ENCODE measurements around the gene MEGF11.

Gene MEGF11

DNA sequence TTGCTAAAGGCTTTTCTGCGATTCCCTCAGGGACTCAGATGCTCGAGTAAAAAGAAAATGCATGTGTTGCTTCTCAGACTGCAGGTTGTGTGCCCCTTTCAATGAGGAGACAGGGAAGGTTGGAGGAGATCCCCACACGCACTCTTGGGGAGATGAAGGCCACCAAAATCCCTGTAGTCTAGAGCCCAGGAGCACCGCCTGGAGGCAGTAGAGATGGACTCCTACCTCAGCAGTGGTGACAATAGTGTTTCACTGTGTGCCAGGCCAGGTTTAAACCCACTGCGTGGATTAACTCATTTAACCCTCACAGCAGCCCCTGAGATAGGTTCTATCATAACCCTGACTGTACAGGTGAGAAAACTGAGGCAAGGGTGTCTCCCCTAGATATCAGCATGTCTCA, 15.2 kb downstream of the MEGF11 start:
- DNase-seq, result no peak

DNA sequence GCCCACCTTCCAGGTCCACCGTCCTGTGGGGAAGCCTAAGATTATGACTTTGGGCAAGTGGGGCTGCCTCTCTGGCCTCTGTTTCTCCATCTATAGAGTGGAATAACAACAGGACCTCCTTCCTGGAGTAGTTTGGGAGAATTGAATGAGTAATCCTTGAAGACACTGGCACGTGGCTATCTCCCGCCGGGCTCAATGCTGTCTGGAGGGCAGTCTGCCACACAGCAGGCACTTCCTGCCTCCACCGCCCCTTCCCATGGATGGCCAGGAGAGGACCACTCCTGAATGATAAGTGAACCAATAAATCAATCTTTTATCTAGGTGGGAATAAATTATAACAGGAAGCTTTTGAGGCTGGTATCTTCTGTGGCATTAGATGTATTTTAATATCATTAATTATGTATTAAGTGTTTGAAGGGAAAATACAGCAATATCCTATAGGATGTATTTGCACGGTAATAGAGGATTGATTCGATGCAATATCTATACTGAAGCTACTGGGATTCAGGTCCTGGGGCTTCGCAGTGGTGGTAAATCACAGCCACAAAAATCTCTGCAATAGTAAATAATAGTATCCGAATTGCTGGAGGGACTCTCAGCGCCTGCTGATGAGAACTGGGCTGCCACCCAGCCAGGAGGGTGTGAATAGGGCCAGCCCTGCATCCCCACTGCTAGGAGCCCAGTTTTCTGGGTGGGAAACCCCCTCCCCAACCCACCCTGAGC, 15.9 kb downstream of the MEGF11 start:
- DNase-seq, result no peak

DNA sequence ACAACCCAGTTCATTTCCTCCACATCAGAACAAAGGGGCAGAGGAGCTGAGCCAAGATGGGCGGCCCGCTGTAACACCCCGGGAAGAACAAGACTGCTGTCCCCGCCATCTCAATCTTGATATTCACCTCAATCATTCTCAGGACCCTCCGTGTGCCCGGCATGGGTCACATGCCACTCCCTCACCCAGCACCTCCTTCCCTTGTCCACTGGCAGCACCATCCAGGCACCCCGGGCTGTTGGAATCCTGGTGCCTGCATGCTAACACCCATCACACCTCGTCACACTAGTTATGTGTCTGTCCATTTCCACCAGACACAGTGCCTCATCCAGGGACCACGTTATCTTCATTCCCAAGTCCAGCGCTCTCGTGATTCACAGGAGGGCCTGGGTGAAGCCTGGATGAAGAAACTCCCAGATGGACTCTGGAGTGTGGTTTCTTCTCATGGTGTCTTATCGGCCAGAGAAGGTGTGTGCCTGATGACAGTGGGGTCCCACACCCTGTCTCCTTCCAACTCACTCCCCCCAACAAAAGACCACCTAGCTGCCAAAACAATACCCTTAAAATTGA, 16.7 kb downstream of the MEGF11 start:
- no peak for DNase-seq

DNA sequence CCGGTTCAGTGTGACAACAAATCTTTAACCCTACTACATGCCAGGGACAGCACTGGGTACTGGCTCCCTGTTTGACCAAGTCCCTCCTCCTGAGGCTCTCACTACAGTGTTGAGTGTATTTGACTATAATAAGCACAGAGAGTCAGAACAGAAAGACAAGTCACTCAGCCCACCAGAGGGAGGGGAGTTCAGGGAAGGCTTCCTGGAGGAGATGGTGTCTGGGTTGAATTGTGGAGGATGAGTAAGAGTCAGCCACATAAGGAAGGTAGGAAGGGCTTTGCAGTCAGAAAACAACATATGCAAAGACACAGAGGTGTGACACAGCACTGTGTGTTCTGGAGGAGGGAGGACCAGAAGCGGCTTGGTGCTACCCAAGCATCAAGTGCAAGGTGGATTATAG, 17.7 kb downstream of the MEGF11 start:
- no peak for DNase-seq

DNA sequence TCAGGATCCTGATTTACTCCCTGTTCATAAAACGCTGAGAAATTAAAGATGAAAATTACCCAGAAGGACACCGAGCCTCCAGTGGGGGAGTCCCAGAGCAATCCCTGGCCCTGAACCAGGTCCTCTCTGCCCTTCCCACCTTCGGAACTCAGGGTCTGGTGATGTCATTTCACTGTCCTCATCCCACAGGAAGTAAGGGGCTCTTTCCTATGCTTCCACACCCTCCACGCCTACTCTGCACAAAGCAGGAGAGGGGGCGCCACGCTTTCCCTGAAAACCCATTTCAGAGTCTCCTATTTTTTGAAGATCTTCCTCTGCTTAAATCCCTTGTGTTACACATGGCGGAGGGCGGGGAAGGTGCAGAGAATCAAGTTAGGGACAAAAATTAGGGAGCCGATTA, 18.8 kb downstream of the MEGF11 start:
- DNase-seq, result no peak

DNA sequence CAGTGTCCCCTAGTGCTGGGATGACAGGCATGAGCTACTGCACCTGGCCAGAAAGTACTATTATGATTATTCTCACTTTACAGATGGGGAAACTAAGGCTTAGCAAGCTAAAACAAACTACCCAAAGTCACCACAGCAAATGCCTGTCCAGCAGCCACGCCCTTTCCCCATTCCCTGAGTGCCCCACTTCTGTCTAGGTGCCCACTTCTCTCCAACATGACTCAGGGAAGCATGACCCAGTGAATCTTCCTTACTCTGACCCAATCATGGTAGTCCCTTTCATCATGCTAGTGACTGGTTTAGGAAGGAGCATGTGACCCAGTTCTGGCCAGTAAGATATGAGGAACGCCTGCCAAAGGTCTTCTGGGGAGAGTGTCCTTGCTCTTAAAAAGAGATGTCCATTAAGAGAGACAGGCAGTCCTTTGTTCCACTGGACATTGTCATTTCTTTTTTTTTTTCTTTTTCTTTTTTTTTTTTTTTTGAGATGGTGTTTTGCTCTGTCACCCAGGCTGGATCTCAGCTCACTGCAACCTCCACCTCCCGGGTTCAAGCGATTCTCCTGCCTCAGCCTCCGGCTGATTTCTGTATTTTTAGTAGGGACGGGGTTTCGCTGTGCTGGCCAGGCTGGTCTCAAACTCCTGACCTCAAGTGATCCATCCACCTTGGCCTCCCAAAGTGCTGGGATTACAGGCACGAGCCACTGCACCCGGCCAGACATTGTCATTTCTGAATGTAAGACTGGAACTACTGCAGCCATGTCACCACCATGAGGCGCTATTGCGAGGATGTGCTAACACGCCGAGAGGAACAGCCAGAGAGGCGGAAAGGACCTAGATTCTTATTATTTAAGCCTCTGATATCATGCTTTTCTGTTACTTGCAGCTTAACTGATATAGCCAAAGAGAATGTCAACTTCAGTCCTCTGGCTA, 19.8 kb downstream of the MEGF11 start:
- DNase-seq, result no peak

DNA sequence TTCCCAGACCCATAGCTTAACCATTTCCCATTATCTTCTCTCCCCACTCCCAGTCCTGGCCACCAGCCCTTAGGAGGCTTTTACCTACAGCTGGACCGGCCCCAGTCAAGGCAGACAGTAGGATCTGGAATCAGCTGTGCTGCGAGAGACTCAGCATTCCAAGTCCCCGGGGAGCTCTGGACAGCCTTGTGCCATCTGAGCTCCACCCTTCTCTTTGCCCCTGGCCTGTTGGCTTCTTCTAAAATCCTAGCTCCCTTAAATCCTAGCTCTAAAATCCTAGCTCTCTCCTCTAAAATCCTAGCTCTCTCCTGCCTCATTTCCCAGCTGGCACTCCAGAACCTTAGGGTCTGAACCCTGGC, 21.3 kb downstream of the MEGF11 start:
- DNase-seq, result no peak

DNA sequence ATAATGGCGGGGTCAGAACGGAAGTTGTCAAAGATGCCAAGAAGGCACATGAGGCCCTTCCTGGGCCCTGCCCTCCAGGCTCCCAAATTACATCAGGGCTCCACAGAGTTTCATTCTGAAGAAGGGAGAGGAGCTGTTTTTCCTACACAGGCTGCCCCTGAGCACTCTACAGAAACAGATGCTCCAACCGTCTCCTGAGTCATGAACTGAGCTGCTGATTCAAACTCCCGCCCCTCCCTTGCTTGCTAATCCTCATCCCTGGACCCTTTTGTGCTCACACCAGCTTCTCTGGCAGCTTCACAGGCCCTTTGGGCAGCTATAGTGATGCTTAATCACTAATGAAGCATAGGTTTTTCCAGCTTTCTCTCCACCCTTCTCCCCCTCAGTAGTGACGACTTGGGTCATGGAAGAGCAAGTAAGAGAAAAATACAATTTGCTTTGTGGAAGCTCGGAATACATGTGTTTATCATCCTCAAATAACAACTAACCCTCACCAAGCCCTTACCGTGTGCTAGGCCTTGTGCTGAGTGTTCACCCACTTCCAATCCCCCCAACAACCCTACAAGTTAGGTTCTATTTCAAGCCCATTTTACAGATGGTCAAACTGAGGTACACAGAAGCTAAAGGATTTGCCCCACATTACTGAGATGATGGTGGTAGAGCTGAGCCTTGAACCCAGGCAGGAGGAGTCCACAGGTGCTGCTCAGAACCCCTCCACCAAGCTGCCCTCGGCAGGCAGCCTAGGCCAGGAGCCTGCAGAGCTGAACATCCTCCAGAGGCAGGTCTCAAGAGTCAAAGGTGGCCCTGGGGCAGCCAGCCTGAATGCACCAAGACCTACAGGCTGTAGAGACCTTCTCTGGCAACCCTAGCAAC, 21.9 kb downstream of the MEGF11 start:
- no peak for DNase-seq

DNA sequence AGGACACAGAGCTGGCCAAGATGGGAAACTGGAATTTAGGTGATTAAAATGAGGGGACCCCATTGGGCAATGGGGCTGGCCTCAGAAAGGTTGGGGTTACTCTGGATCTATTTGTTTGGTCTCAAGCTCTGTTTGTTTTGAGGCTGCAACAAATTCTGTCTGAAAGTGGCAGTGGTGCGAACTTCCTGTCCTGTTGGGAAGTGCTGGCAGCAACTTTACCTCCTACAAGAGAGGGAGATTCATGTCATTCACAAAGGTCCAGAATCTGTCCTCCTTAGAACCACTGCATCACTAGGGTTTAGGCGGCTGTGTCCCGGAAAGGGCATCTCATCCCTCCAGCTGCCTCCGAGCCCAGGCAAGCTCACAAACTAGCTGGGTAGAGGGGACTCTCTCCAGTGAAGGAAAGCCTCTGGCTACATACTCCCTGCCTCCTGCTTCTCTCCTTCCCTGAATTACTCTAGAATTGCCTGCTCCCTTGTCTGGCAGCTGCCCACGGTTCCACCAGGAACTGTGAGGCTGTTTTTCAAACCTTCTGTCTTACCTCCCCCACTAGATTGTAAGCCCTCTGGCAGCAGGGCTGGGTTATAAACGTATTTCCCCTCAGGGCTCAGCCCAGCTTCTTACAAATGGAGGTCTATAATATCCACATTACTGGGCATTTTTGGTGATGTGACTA, 23.6 kb downstream of the MEGF11 start:
- no peak for DNase-seq

DNA sequence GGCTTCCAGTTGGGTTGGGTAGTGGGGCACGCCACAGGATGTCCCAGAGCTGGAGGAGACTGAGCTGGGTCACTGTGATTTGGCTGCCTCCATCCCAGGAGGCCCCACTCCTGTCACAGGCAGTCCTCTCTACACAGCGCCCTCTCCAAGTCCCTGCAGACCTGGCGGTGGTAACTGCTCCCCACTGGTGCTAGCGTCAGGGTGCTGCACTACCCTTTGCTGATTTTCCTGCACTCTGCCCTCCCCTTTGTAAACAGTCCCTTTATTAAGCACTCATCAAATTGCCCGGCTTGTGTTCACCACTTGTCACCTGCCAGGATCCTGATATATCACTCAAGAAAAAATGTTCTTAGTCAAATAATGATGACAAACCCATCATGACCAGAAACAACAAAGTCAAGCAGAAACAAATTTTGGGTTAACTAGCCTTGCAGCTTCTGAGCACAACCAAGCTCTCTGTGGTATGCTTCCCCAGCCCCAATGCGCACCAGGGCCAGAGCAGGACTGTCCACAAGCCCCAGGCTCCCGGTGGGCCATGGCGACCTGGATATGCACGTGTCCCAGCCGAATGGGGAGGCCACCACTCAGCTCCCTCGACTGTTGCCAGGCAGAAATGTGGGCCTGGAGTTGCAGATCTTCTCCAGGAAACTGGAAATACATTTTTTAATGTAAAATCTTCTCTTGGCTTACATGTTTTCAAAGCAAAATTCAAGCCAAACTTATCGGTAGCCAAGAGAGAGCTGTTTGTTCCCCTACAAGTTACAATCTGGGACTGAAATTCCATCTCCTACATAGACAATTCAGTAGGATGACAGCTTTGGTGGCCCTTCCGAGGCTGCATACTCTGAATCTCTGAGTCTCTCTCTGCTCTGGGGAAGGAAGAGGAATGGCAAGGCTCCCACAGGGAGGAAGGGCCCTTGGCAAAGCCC, 24.5 kb downstream of the MEGF11 start:
- DNase-seq, result no peak

DNA sequence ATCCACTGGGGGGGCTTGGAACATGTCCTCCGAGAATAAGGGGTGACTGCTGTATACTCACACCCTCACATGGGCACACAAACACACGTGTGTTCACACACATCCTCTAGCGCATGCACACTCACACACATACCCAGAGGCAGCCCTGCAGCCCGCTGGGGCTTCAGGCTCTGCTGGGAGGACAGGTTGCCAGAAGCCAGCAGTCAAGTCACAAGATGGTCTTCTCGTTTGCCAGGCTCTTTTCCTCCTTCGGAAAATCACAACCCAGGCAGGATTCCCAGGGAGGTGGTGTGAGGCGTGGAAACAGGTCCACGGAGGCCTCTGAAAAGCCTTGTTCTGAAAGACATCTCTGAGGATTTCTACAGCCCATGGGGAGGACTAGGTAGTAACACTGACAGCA, 26.8 kb downstream of the MEGF11 start:
- no peak for DNase-seq

DNA sequence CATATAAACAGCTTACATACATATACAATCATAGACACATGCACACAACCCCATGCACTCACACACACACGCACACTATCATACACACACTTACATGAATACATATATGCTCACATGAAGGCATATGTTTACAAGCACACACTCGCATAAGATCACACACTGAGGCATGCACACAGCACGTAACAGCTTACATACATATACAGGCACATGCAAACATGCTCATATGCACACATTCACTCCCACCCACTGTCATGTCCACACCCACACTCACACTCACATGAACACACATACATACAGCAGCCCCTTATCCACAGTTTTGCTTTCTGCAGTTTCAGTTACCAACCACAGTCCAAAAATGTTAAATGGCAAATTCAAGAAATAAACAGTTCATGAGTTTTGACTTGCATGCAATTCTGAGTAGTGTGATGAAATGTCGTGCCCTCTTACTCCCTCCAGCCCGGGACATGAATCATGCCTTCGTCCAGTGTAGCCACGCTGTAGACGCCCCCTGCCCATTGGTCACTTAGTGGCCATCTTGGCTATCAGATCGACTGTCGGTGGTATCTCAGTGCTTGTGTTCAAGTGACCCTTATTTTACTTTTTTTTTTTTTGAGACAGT, 27.8 kb downstream of the MEGF11 start:
- DNase-seq, result no peak

DNA sequence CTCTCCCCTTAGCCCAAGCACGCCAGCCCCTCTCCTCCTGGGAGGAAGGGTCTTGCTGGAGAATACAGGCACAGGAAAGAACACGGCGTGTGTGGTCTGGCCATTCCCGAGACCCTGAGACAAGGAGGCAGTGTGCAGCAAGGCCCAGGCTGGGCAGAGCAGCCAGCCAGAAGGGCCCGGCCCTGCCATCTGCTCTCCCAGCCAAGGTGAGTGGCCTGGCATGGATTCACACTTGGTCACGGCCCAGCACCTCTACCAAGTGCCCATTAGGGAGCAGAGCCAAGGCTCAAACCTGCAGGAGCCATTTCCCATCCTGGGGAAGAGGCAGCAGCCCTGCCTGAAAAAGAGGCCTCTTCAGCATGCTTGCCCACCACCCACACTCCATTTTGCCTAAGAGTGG, 28.6 kb downstream of the MEGF11 start:
- no peak for DNase-seq

DNA sequence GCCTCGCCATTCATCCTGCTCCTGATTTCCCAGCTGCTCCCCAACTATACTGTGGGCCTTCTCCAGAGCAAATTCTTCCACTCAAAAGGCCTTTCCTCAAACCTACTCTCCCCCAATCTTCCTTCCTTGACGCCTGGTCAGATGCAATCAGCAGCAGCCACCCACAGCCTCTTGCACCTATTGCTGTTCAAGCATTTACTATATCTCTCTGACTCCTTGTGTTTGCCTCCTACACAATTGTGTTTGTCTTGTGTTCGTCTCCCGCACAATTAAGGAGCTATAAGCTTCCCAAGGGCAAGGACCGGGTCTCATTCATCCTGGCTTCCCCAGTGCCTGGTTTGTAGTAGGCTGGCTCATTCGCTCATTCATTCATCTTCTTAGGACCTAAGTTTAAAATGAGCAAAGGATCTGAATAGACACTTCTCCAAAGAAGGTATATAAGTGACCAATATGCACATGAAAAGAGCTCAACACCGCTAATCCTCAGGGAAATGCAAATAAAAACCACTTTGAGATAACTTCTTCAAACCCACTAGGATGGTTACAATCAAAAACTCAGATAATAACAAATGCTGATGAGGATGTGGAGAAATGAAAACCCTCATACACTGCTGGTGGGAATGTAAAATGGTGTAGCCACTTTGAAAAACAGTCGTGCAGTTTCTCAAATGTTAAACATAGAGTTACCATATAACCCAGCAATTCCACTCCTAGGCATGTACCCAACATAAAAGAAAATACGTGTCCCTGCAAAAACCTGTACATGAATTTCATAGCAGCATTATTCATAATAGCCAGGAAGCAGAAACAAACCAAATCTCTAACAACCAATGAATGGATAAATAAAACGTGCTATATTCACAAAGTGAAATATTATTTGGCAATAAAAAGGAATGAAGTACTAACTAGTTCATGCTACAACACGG, 31.0 kb downstream of the MEGF11 start:
- DNase-seq, result no peak

DNA sequence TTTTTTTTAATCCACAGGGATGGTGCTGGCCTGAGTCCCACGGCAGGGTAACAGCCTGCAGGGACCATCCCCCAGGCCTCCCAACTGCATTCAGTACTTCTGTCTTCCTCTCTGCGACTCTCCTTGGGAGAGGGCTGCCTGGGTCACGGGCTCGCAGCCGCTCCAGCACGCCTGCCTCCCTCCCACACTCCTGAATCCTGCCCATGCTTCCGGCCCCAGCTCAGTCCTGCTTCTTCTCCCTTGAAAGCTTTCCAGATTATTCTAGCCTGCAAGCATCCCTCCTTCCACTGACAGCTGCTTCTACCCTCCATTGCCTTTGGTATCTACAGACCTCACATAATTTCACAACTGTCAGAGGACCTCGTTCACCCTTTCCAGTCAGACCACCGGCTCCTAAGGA, 32.4 kb downstream of the MEGF11 start:
- DNase-seq, result no peak

DNA sequence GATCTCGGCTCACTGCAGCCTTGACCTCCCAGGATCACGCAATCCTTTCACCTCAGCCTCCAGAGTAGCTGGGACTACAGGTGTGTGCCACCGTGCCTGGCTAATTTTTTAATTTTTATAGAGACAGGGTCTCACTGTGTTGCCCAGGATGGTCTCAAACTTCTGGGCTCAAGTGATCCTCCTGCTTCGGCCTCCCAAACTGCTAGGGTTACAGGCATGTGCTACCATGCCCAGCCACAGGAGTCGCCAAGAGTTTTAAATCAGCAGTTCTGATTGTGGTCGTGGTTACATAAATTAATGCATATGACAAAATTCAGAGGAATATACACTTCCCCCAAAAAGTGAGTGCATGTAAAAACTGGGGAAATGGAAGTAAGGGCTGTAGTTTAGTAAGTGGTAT, 32.9 kb downstream of the MEGF11 start:
- no peak for DNase-seq

DNA sequence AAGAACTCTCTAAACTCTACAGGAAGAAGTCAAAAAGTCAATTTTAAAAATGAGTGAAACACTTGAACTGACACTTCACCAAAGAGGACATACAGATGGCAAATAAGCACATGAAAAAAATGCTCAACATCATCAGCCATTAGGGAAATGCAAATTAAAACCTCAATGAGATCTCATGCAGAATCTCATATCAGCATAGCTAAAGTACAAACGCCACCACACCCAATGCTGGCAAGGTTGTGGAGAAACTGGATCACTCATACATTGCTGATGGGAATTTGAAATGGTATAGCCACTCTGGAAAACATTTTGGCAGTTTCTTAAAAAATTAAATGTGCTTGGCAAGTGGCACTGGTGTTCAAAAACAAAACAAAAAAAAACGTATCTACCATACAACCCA, 34.2 kb downstream of the MEGF11 start:
- no peak for DNase-seq

DNA sequence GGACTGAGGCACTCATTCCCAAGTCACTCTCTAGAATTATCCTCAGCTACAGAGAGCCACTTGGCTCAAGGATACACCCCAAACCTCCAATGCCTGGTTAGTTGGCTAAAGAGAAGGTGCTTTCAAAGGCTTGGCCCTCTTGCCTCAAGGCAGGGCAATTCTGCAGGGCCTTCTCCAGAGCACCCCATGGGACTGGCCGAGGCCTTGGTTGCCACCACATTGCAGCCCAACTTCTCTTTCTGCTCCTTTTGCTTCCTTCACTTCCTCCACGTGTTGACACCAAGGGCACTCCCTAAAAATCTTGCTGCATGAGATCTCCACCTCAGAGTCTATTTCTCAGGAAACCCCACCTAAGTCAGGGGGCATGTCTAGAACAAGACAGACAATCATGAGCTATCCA, 36.7 kb downstream of the MEGF11 start:
- DNase-seq, result no peak

DNA sequence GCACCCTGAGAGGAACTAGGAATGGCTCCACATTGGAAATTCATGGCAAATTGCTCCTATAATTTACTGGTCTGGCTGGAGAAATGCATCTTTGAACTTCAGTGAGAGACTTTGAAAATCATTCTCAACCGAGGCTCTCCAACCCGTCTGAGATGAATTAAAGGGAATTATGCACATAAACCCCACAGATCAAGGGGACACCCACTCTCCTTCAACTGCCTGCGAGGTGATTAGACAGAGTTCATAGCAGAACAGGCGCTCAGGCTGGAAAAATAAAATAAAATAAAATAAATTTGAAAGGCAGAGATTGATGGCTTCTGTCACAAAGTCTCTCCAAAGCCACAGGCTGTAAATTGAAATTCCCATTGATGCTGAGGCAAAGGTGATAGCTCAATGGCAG, 37.7 kb downstream of the MEGF11 start:
- DNase-seq, result no peak

DNA sequence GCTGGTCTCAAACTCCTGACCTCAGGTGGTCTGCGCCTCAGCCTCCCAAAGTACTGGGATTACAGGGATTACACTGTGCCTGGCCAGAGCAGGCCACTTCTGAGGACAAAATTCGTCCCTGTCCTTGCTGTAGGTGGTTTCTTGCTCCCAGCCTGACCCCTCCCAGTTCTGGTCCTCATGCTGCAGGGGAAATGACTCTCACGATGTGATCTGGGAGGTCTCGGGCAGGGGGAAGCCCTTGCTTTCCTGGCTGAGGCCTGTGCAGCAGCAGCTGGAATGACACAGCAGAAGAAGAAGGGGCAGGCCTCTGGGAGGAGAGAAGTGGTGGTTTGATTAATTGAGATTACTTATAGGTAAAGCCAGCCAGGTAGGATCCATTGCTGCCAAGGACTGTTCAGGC, 39.3 kb downstream of the MEGF11 start:
- DNase-seq, result no peak

Measured in NCI-H2171 (cell line).